Ovary (tissue), 3 donors: ENCODE results near the gene LGALS12.

Source experiments
- CTCF ChIP-seq, 3 donors: fragments of 450-650 bp in 2 of 3; fragments of 200-600 bp in 1 of 3; IDR thresholded peaks; one replicate each; pipeline versions ENCODE4 v1.5.1 to v1.8.0; 2016 to 2022; ENCODE audit warnings: antibody characterized with exemption in 3 of 3, mild to moderate bottlenecking in 1 of 3
- POLR2A ChIP-seq: fragments of 450-650 bp; IDR thresholded peaks from one replicate; pipeline ENCODE4 v1.6.1; 2017; ENCODE audit warnings: antibody characterized with exemption, mild to moderate bottlenecking, moderate library complexity
- donor health status: DM: no; HTN: no; CAD: no.

GRCh38 chr11:63472372-63472771 lies 33.5 kb upstream of the LGALS12 start:
- TF ChIP-seq POLR2A: no peak
- no peak for TF ChIP-seq CTCF (IDR thresholded peaks at IDR 0.05)
